ENCODE data around the gene MRC1. TPM values are rescaled to one million over a fixed set of nuclear protein-coding genes. Genes with fewer than 3 reads are reported as not detected.

Gene MRC1
- total RNA-seq, 1 experiment from 2014 or later = 0.37 TPM

- TF ChIP-seq, protein P1, sequence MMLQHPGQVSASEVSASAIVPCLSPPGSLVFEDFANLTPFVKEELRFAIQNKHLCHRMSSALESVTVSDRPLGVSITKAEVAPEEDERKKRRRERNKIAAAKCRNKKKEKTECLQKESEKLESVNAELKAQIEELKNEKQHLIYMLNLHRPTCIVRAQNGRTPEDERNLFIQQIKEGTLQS (IDR thresholded peaks at IDR 0.05) = no peak
- TF ChIP-seq ZNF274 (IDR thresholded peaks at IDR 0.05; ENCODE audit: low read depth, low read length) (no peak), JUND (IDR thresholded peaks at IDR 0.05) (no peak), TCF7L2 (IDR thresholded peaks at IDR 0.05; ENCODE audit: borderline replicate concordance, extremely low read depth, insufficient read depth, insufficient read length) (no peak), POLR2A (IDR thresholded peaks at IDR 0.05; ENCODE audit: borderline replicate concordance, extremely low read depth, insufficient read depth, insufficient read length) (no peak)
- Histone ChIP-seq H2AFZ (ENCODE audit: low read depth, low read length, poor library complexity, severe bottlenecking) (no peak overlapping the region), H3K79me2 (ENCODE audit: insufficient read depth, low read length) (no peaks in the 10 kb centered on the region), H3K4me2 (ENCODE audit: low read length) (no peak overlapping the region), H3K9ac (ENCODE audit: low read length) (no peak overlapping the region), H3K4me1 (ENCODE audit: control insufficient read depth in 1 of 2, insufficient read depth in 2 of 2, low read length in 2 of 2) (peaks cover 4 to 6% of the 10 kb centered on the region in 2 experiments; a peak in 1 of 4 replicates), H3K9me3 (ENCODE audit: control insufficient read depth in 1 of 2, insufficient read depth in 1 of 2, low read depth in 1 of 2, low read length in 2 of 2) (no peaks in the 10 kb centered on the region), H3K27me3 (ENCODE audit: insufficient read depth, low read length) (no peaks in the 10 kb centered on the region), H3K9me2 (ENCODE audit: insufficient read depth) (peaks cover 3% of the 10 kb centered on the region; the same call in 1 of the 2 replicates), H3K4me3 (replicated peaks in 1 of 2; ENCODE audit: low read depth in 1 of 2, low read length in 2 of 2) (no peak overlapping the region), H3K36me3 (ENCODE audit: control insufficient read depth in 1 of 2, insufficient read depth in 2 of 2, low read length in 2 of 2) (no peaks in the 10 kb centered on the region), H4K20me1 (ENCODE audit: insufficient read depth) (no peaks in the 10 kb centered on the region), H3K27ac (ENCODE audit: low read depth, low read length) (no peak overlapping the region)
- POLR2A ChIA-PET = no interaction called here
- BruUV-seq (replicated peaks) = no TSS peak
- no peak for ATAC-seq
- RAD21 ChIA-PET (ENCODE audit: low non-redundant PET in 1 of 2, low total read pairs in 2 of 2, uncharacterized antibody in 2 of 2, unreplicated experiment in 2 of 2) = no interaction called here
- CTCF ChIA-PET = interaction anchor here (1.5 kb wide), 1 partner anchor 14 kb away, joined by 3 read pairs; no protein-coding TSS in a partner anchor
- intact Hi-C loops (cut with micrococcal nuclease) = no loop called here
- no peak for DNase-seq (ENCODE audit: low read depth, low spot score)
Measured at GRCh38 chr10:17795083-17795482, 14.1 kb upstream of the MRC1 start.

GRCh38 chr10:17795813-17796594 is 13.1 kb upstream of the MRC1 start:
- Histone ChIP-seq H3K9me3 (ENCODE audit: control insufficient read depth in 1 of 2, insufficient read depth in 1 of 2, low read depth in 1 of 2, low read length in 2 of 2) (no peaks in the 10 kb centered on the region), H3K4me3 (replicated peaks in 1 of 2; ENCODE audit: low read depth in 1 of 2, low read length in 2 of 2) (no peak overlapping the region), H3K79me2 (ENCODE audit: insufficient read depth, low read length) (no peaks in the 10 kb centered on the region), H3K27ac (ENCODE audit: low read depth, low read length) (no peak overlapping the region), H3K27me3 (ENCODE audit: insufficient read depth, low read length) (no peaks in the 10 kb centered on the region), H2AFZ (ENCODE audit: low read depth, low read length, poor library complexity, severe bottlenecking) (no peak overlapping the region), H4K20me1 (ENCODE audit: insufficient read depth) (no peaks in the 10 kb centered on the region), H3K9ac (ENCODE audit: low read length) (no peak overlapping the region), H3K4me2 (ENCODE audit: low read length) (no peak overlapping the region), H3K36me3 (ENCODE audit: control insufficient read depth in 1 of 2, insufficient read depth in 2 of 2, low read length in 2 of 2) (no peaks in the 10 kb centered on the region), H3K9me2 (ENCODE audit: insufficient read depth) (peaks cover 3% of the 10 kb centered on the region; the same call in 1 of the 2 replicates), H3K4me1 (ENCODE audit: control insufficient read depth in 1 of 2, insufficient read depth in 2 of 2, low read length in 2 of 2) (peaks cover 4 to 6% of the 10 kb centered on the region in 2 experiments; a peak in 1 of 4 replicates)
- DNase-seq (ENCODE audit: low read depth, low spot score) (no peak), ATAC-seq (no peak)
- intact Hi-C loops (cut with micrococcal nuclease) = no loop called here
- no TSS peak for BruUV-seq (replicated peaks)
- ChIA-PET CTCF (interaction anchor here (1.5 kb wide), 1 partner anchor 14 kb away, joined by 3 read pairs; no protein-coding TSS in a partner anchor), POLR2A (no interaction called here), RAD21 (ENCODE audit: low non-redundant PET in 1 of 2, low total read pairs in 2 of 2, uncharacterized antibody in 2 of 2, unreplicated experiment in 2 of 2) (no interaction called here)
- no peak for TF ChIP-seq FOSL1 (IDR thresholded peaks at IDR 0.05; ENCODE audit: low read depth)

Measured in HCT116 (cell line).